Urinary bladder (tissue), 4 donors: ENCODE data around the gene CLOCK. TPM values are rescaled to one million over a fixed set of nuclear protein-coding genes. Genes with fewer than 3 reads are reported as not detected.

ENCODE experiments used
- DNase-seq: peaks from one replicate; pipeline ENCODE4 v3.0.0-alpha.2; 2015; ENCODE audit errors: extremely low spot score
- H3K27ac ChIP-seq: one replicate; pipeline ENCODE4 v1.5.1; 2013; ENCODE audit warnings: low read depth, mild to moderate bottlenecking, moderate library complexity
- H3K36me3 ChIP-seq: one replicate; pipeline ENCODE4 v1.6.1; 2013; ENCODE audit warnings: mild to moderate bottlenecking, moderate library complexity; ENCODE audit not compliant: insufficient read depth
- H3K4me1 ChIP-seq: one replicate; pipeline ENCODE4 v1.6.1; 2013; ENCODE audit warnings: mild to moderate bottlenecking, moderate library complexity; ENCODE audit not compliant: insufficient read depth
- H3K4me3 ChIP-seq: one replicate; pipeline ENCODE4 v1.5.1; 2013; ENCODE audit warnings: low read depth, low read length
- WGBS: extraction: QIAGEN DNeasy Blood & Tissue Kit; methylation state at CpG from one replicate; pipeline ENCODE4 v1.1.7; 2013; 5-methylcytosine and 5-hydroxymethylcytosine counted together
- polyA plus RNA-seq: library from polyadenylated mRNA; stranded (reverse); fragments of 200-250 nt; gene quantifications from one replicate; pipeline ENCODE4 v1.2.3, GENCODE V29; 2013
- small RNA-seq: library from RNA; depleted of rRNA; stranded (forward); fragments of <200 nt; gene quantifications from one replicate; pipeline ENCODE3, GENCODE V24; 2014
- total RNA-seq: library from RNA; depleted of rRNA; stranded (reverse); fragments of >200 nt; gene quantifications from one replicate; pipeline ENCODE4 v1.2.3, GENCODE V29; 2014
- donor health status: healthy with polysubstance abuse.
- donor health status: healthy.

CLOCK gene
- total and polyA plus RNA-seq, 2 donors, result 11.9 to 40.9 TPM

- no peak for DNase-seq
- Histone ChIP-seq H3K4me3 (no peak overlapping the region), H3K4me1 (no peaks in the 10 kb centered on the region), H3K27ac (no peak overlapping the region), H3K36me3 (no peaks in the 10 kb centered on the region)
- WGBS, result 92% methylated on average over 4 of the region's 4 CpGs
Measured at GRCh38 chr4:55393461-55394320, 153.0 kb downstream of the CLOCK start.

- Histone ChIP-seq H3K36me3 (no peaks in the 10 kb centered on the region), H3K27ac (no peak overlapping the region), H3K4me1 (no peaks in the 10 kb centered on the region), H3K4me3 (no peak overlapping the region)
- WGBS, result 94% methylated on average over 2 of the region's 2 CpGs
- no peak for DNase-seq
Measured at GRCh38 chr4:55386840-55387239, 159.9 kb downstream of the CLOCK start.

- H3K36me3 ChIP-seq, result no peaks in the 10 kb centered on the region
- DNase-seq, result no peak
- no peaks in the 10 kb centered on the region for H3K4me1 ChIP-seq
- H3K27ac ChIP-seq, result no peak overlapping the region
- H3K4me3 ChIP-seq, result no peak overlapping the region
Measured at GRCh38 chr4:55386073-55386472, 160.6 kb downstream of the CLOCK start.

GRCh38 chr4:55385201-55385649, 161.5 kb downstream of the CLOCK start:
- Histone ChIP-seq H3K4me1 (no peaks in the 10 kb centered on the region), H3K27ac (no peak overlapping the region), H3K36me3 (no peaks in the 10 kb centered on the region), H3K4me3 (no peak overlapping the region)
- WGBS, result 74% methylated on average over 3 of the region's 3 CpGs
- DNase-seq, result no peak

- 86% methylated on average over 3 of the region's 3 CpGs for WGBS
- Histone ChIP-seq H3K27ac (no peak overlapping the region), H3K36me3 (no peaks in the 10 kb centered on the region), H3K4me3 (no peak overlapping the region), H3K4me1 (no peaks in the 10 kb centered on the region)
- no peak for DNase-seq
Measured at GRCh38 chr4:55382488-55383003, 164.2 kb downstream of the CLOCK start.

- H3K36me3 ChIP-seq, result no peaks in the 10 kb centered on the region
- no peak for DNase-seq
- H3K4me3 ChIP-seq, result no peak overlapping the region
- no peak overlapping the region for H3K27ac ChIP-seq
- no peaks in the 10 kb centered on the region for H3K4me1 ChIP-seq
- WGBS, result 91% methylated on average over 7 of the region's 7 CpGs
Measured at GRCh38 chr4:55381502-55381901, 165.2 kb downstream of the CLOCK start.

GRCh38 chr4:55380576-55380975, 166.1 kb downstream of the CLOCK start:
- DNase-seq, result no peak
- Histone ChIP-seq H3K4me1 (no peaks in the 10 kb centered on the region), H3K36me3 (no peaks in the 10 kb centered on the region), H3K4me3 (no peak overlapping the region), H3K27ac (no peak overlapping the region)
- 84% methylated on average over 2 of the region's 2 CpGs for WGBS

- Histone ChIP-seq H3K4me1 (no peaks in the 10 kb centered on the region), H3K36me3 (no peaks in the 10 kb centered on the region), H3K27ac (peak overlapping the region; percentile 74), H3K4me3 (no peak overlapping the region)
- 74% methylated on average over 13 of the region's 13 CpGs for whole genome bisulfite sequencing
- no peak for DNase-seq
Measured at GRCh38 chr4:55378617-55379467, 167.9 kb downstream of the CLOCK start.

Small RNA genes within 50 kb of the gene (small RNA-seq; reads per million reads assigned to genes)
- not detected for gene RF00019

Other genes with a start within 250 kb of the CLOCK start
- 9.7 TPM for gene SRD5A3, start 200.7 kb downstream of the CLOCK start, total RNA-seq
- 6.1 TPM for gene SRD5A3, start 200.7 kb downstream of the CLOCK start, polyA plus RNA-seq
- 172 TPM for gene TMEM165, start 151.0 kb downstream of the CLOCK start, total RNA-seq
- gene TMEM165, start 151.0 kb downstream of the CLOCK start, polyA plus RNA-seq, result 64.9 TPM
- gene PDCL2, start 45.3 kb upstream of the CLOCK start, total RNA-seq, result not detected
- gene PDCL2, start 45.3 kb upstream of the CLOCK start, polyA plus RNA-seq, result not detected
- gene NMU, start 89.4 kb upstream of the CLOCK start, total RNA-seq, result 0.79 TPM
- gene NMU, start 89.4 kb upstream of the CLOCK start, polyA plus RNA-seq, result 0.15 TPM